Activated CD8-positive, alpha-beta T cell treated with anti-CD3 and anti-CD28 coated beads, Interleukin-2, amount 10 ng/mL, durations not matched to agents 7 days and 5 days (primary cell): Measurements from ENCODE around the gene DES. TPM values are rescaled to one million over a fixed set of nuclear protein-coding genes. Genes with fewer than 3 reads are reported as not detected.

ENCODE experiments used
- ATAC-seq: fragments of 150-1000 bp; cut with Tn5 transposase; one replicate; pipeline ENCODE4 v1.10.0; 2021; ENCODE audit warnings: moderate library complexity
- CTCF ChIA-PET: fragments of 350-600 bp; sonication (Branson Sonifier 250); formaldehyde crosslinking; loops from one replicate; lab custom pipeline; 2021; ENCODE audit warnings: antibody characterized with exemption; lab: Charles Lee
- POLR2A ChIA-PET: fragments of 350-600 bp; sonication (Branson Sonifier 250); formaldehyde crosslinking; loops from one replicate; lab custom pipeline; 2021; ENCODE audit warnings: antibody characterized with exemption; lab: Charles Lee
- DNase-seq: peaks from one replicate; pipeline ENCODE4 v3.0.0-alpha.2; 2020
- H3K27ac Mint-ChIP-seq: one replicate; pipeline ENCODE4 v1.8.0; 2021; ENCODE audit warnings: mild to moderate bottlenecking, mixed read lengths
- H3K27me3 Mint-ChIP-seq: one replicate; pipeline ENCODE4 v1.8.0; 2021; ENCODE audit warnings: low read depth, mixed read lengths
- H3K36me3 Mint-ChIP-seq: one replicate; pipeline ENCODE4 v1.8.0; 2021; ENCODE audit warnings: low read depth, mixed read lengths
- H3K4me1 Mint-ChIP-seq: one replicate; pipeline ENCODE4 v1.8.0; 2021; ENCODE audit warnings: low read depth, mixed read lengths
- H3K4me3 Mint-ChIP-seq: one replicate; pipeline ENCODE4 v1.8.0; 2021; ENCODE audit warnings: mild to moderate bottlenecking, mixed read lengths
- H3K9me3 Mint-ChIP-seq: one replicate; pipeline ENCODE4 v1.8.0; 2022; ENCODE audit warnings: mixed read lengths; ENCODE audit not compliant: insufficient read depth
- total RNA-seq, 2 experiments: library from RNA; stranded (reverse); gene quantifications; one replicate each; pipeline ENCODE4 v1.2.3, GENCODE V29; 2021

Gene DES
- total RNA-seq, 2 experiments from 2014 or later = not detected

DNA sequence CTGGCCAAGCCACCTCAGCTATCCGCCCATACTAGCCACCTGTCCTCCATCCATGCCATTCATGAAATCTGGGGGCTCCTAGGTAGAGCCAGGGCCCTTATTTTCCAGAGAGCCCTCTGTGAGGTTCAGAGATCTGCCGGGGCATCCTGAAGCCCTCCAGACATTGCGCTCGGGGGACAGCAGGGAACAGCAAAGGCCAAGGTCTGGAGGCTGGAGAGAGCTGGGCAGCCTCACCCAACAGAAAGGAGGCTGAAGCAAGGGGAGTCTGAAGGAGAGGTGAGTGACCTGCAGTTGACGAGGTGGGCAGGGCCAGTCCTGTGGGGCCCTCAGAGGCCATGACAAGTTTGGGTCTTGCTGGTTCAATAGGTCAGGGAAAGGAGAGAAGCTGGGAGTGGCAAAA lies 8.6 kb upstream of the DES start:
- Mint-ChIP-seq H3K27ac (no peak overlapping the region), H3K4me1 (no peaks in the 10 kb centered on the region), H3K36me3 (no peaks in the 10 kb centered on the region), H3K9me3 (no peaks in the 10 kb centered on the region), H3K27me3 (peaks cover 13% of the 10 kb centered on the region), H3K4me3 (no peak overlapping the region)
- POLR2A ChIA-PET = no interaction called here
- DNase-seq (no peak), ATAC-seq (no peak)
- CTCF ChIA-PET = interaction anchor here (1.1 to 1.6 kb wide), 2 partner anchors 8 to 21 kb away, joined by 3 to 4 read pairs; no protein-coding TSS in a partner anchor

DNA sequence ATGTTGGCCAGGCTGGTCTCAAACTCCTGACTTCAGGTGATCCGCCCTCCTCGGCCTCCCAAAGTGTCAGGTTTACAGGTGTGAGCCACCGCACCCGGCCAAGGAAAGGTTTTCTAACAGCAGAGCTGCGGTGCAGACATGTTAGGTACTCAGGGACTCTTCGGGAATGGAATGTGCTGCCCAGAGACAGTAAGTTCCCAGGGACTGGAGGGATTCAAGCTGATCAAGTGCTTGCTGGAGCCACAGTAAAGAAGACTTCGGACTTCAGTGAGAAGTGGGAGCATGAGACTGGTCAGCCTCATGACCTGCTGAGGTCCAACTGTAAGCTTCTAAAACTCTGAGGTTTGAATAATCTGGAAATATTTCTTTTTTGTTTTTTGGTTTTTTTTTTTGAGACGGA lies 7.8 kb upstream of the DES start:
- H3K4me3 Mint-ChIP-seq = no peak overlapping the region
- CTCF ChIA-PET = interaction anchor here (1.1 to 1.6 kb wide), 2 partner anchors 9 to 22 kb away, joined by 3 to 4 read pairs; no protein-coding TSS in a partner anchor
- ATAC-seq (no peak), DNase-seq (no peak)
- POLR2A ChIA-PET = no interaction called here
- peaks cover 21% of the 10 kb centered on the region for H3K27me3 Mint-ChIP-seq
- no peaks in the 10 kb centered on the region for H3K9me3 Mint-ChIP-seq
- no peaks in the 10 kb centered on the region for H3K36me3 Mint-ChIP-seq
- no peak overlapping the region for H3K27ac Mint-ChIP-seq
- no peaks in the 10 kb centered on the region for H3K4me1 Mint-ChIP-seq

DNA sequence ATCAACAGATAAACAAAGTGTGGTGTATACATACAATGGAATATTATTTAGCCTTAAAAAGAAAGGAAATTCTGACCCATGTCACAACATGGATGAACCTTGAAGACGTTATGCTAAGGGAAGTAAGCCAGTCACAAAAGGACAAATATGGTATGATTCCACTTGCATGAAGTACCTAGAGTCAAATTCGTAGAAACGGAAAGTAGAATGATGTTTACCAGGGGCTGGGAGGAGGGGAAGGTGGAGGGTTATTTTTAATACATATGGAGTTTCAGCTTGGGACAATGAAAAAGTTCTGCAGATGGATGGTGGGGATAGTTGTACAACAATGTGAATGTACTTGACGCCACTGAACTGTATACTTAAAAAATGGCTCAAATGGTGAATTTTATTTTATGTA lies 3.3 kb upstream of the DES start:
- H3K36me3 Mint-ChIP-seq = no peaks in the 10 kb centered on the region
- no peaks in the 10 kb centered on the region for H3K9me3 Mint-ChIP-seq
- POLR2A ChIA-PET = no interaction called here
- CTCF ChIA-PET = interaction anchor here (1.5 kb wide), 1 partner anchor 115 kb away, joined by 3 read pairs; no protein-coding TSS in a partner anchor
- ATAC-seq (no peak), DNase-seq (no peak)
- H3K4me1 Mint-ChIP-seq = no peaks in the 10 kb centered on the region
- H3K4me3 Mint-ChIP-seq = no peak overlapping the region
- H3K27me3 Mint-ChIP-seq = peaks cover 39% of the 10 kb centered on the region
- no peak overlapping the region for H3K27ac Mint-ChIP-seq

DNA sequence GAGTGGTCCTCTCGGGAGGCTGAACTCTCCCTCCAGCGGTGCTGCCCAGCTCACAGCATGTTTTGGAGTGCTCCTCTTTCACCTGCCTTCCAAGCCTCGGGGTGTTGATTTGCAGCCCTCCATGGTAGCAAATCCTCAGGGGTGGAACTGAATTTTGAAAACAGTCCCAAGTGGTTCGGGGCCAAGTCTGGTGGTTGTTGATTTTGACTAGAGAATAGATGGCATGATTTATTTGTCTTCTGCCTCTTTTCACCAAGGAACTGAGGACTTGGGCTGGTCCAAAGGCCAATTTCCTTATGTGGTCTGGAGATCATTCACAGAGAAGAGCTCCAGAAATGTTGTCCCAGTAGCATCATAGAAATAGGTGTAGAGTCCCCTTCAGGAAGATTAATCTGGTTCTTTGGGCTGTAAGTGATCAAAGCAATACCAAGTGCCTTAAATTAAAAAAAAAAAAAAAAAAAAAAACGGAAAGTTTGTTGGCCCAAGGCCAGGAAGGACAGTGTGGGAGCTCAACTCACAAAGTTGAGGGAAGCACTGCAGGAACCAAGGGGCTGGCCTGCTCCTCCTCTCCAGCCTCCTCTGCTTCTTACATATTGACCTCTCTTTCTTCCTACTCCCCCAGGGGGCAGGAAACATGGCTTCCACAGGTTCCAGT lies 2.5 kb upstream of the DES start:
- Mint-ChIP-seq H3K9me3 (no peaks in the 10 kb centered on the region), H3K36me3 (no peaks in the 10 kb centered on the region), H3K4me3 (no peak overlapping the region), H3K4me1 (no peaks in the 10 kb centered on the region), H3K27ac (no peak overlapping the region), H3K27me3 (peaks cover 39% of the 10 kb centered on the region)
- DNase-seq (no peak), ATAC-seq (no peak)
- ChIA-PET CTCF (interaction anchor here (1.5 kb wide), 1 partner anchor 114 kb away, joined by 3 read pairs; no protein-coding TSS in a partner anchor), POLR2A (interaction anchor here (0.6 kb wide), 1 partner anchor 1977 kb away, joined by 3 read pairs; no protein-coding TSS in a partner anchor)

DNA sequence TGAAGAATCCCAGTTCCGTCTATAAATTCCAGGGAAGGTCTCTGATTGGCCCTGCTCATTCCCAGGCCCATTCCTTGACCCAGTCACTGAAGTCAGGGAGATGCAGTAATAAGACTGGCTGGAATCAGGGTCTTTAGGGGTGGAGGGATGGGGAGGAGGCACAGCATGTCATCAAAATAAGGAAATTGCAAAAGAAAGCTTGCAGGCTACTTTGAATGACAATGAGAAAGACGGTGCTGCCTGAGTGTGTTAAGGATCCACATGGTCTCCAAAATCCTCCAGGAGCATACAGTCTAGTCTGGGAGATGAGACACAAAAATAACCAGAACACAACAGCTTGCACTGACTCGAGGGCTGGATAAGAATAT lies 2.0 kb upstream of the DES start:
- Mint-ChIP-seq H3K9me3 (no peaks in the 10 kb centered on the region), H3K4me1 (no peaks in the 10 kb centered on the region), H3K36me3 (no peaks in the 10 kb centered on the region), H3K27me3 (peaks cover 39% of the 10 kb centered on the region), H3K4me3 (no peak overlapping the region), H3K27ac (no peak overlapping the region)
- POLR2A ChIA-PET = no interaction called here
- no peak for ATAC-seq
- DNase-seq = no peak
- CTCF ChIA-PET = interaction anchor here (1.0 to 1.5 kb wide), 2 partner anchors 79 to 114 kb away, joined by 3 read pairs; a partner anchor contains a TSS

DNA sequence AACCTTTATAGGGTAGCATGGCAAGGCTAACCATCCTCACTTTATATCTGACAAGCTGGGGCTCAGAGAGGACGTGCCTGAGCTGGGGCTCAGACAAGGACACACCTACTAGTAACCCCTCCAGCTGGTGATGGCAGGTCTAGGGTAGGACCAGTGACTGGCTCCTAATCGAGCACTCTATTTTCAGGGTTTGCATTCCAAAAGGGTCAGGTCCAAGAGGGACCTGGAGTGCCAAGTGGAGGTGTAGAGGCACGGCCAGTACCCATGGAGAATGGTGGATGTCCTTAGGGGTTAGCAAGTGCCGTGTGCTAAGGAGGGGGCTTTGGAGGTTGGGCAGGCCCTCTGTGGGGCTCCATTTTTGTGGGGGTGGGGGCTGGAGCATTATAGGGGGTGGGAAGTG lies 1.2 kb upstream of the DES start:
- no peak overlapping the region for H3K27ac Mint-ChIP-seq
- H3K27me3 Mint-ChIP-seq = peaks cover 40% of the 10 kb centered on the region
- DNase-seq = no peak
- no peaks in the 10 kb centered on the region for H3K4me1 Mint-ChIP-seq
- no peaks in the 10 kb centered on the region for H3K9me3 Mint-ChIP-seq
- H3K36me3 Mint-ChIP-seq = no peaks in the 10 kb centered on the region
- ChIA-PET POLR2A (no interaction called here), CTCF (interaction anchor here (1.0 kb wide), 1 partner anchor 79 kb away, joined by 3 read pairs; a partner anchor contains a TSS)
- ATAC-seq = no peak
- no peak overlapping the region for H3K4me3 Mint-ChIP-seq

DNA sequence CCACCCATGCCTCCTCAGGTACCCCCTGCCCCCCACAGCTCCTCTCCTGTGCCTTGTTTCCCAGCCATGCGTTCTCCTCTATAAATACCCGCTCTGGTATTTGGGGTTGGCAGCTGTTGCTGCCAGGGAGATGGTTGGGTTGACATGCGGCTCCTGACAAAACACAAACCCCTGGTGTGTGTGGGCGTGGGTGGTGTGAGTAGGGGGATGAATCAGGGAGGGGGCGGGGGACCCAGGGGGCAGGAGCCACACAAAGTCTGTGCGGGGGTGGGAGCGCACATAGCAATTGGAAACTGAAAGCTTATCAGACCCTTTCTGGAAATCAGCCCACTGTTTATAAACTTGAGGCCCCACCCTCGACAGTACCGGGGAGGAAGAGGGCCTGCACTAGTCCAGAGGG lies 803 bp upstream of the DES start:
- ChIA-PET POLR2A (no interaction called here), CTCF (no interaction called here)
- H3K4me1 Mint-ChIP-seq = no peaks in the 10 kb centered on the region
- H3K27ac Mint-ChIP-seq = no peak overlapping the region
- no peaks in the 10 kb centered on the region for H3K36me3 Mint-ChIP-seq
- DNase-seq (no peak), ATAC-seq (no peak)
- H3K9me3 Mint-ChIP-seq = no peaks in the 10 kb centered on the region
- H3K27me3 Mint-ChIP-seq = peaks cover 43% of the 10 kb centered on the region
- no peak overlapping the region for H3K4me3 Mint-ChIP-seq

DNA sequence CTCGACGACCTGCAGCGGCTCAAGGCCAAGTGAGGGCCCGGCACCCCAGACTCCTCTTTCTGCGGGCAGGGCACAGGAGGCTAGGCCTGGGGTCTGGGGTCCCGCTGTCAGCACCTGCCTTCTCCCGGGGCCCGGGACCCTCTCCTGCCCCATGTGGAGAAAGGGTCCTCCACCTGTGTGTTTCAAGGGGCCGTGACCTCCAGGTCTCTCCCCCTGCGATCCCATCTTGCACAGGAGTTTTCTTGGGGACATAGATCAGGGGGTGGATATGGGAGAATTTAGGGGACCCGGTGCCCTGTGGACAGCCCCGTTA lies 791 bp downstream of the DES start:
- no peak overlapping the region for H3K4me3 Mint-ChIP-seq

DNA sequence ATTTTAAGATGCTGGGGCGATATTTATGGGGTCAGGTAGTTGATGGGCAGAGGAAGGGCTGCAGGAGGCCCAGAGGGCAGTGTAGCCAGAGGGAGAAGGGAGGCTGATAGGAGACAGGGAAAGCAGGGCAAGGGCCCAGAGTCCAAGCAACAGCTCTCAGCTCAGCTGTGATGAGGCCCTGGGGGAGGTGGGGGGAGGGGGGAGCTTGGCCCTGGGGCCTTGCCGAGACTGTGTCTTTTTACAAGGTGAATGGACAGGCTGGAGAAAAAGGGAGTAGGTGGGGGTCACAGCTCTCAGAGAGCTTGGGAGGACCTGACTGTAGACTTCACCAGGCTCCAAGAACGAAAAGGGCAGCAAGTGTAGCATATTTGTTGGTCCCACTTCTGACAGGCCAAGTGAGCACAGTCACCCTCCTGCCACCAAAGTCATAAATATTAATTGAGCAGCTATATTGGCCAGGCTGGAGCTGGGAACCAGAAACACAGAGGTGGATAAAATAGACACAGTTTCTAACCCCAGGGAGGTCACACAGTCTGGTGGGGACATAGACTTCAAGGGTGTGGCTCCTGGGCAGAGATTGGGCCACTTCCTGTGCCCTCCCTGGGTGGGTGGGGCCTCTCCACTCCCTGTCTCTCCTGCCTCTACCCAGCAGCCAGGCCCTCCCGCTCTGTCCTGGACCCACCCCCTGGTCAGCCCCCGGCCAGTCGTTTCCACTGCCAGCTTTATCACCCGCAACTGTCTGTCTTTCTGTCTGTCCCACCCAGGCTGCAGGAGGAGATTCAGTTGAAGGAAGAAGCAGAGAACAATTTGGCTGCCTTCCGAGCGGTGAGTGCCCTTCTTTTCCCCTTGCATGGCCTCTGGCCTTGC lies 1.4 kb downstream of the DES start:
- no peaks in the 10 kb centered on the region for H3K4me1 Mint-ChIP-seq
- CTCF ChIA-PET = interaction anchor here (0.9 to 1.8 kb wide), 3 partner anchors 17 to 91 kb away, joined by 3 to 10 read pairs (median 4); no protein-coding TSS in a partner anchor
- no peaks in the 10 kb centered on the region for H3K36me3 Mint-ChIP-seq
- peak; percentile 37 for ATAC-seq
- no peak overlapping the region for H3K27ac Mint-ChIP-seq
- POLR2A ChIA-PET = no interaction called here
- H3K4me3 Mint-ChIP-seq = no peak overlapping the region
- no peak for DNase-seq
- peaks cover 36% of the 10 kb centered on the region for H3K27me3 Mint-ChIP-seq
- H3K9me3 Mint-ChIP-seq = no peaks in the 10 kb centered on the region

More for the DNA sequence above, 791 bp downstream of the DES start:
- DNase-seq (no peak), ATAC-seq (no peak)
- ChIA-PET CTCF (interaction anchor here (1.1 to 1.8 kb wide), 2 partner anchors 16 to 27 kb away, joined by 4 to 10 read pairs; no protein-coding TSS in a partner anchor), POLR2A (no interaction called here)
- Mint-ChIP-seq H3K9me3 (no peaks in the 10 kb centered on the region), H3K27ac (no peak overlapping the region), H3K27me3 (peaks cover 37% of the 10 kb centered on the region), H3K4me1 (no peaks in the 10 kb centered on the region), H3K36me3 (no peaks in the 10 kb centered on the region)

DNA sequence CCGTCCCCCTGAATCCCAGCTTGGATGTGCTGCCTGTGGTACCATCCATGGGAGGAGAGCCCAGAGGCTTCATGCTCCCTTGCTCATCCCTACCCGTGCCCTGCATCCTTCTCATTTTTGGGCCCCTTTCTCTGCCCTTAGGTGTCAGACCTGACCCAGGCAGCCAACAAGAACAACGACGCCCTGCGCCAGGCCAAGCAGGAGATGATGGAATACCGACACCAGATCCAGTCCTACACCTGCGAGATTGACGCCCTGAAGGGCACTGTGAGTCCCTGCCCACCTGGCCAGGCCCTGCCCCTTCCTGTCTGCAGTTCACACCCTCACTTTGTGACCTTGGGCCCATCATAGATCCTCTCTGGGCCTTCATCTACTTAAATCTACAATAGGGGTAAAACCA lies 2.5 kb downstream of the DES start:
- POLR2A ChIA-PET = no interaction called here
- Mint-ChIP-seq H3K4me3 (no peak overlapping the region), H3K36me3 (no peaks in the 10 kb centered on the region), H3K9me3 (no peaks in the 10 kb centered on the region), H3K27me3 (peaks cover 26% of the 10 kb centered on the region), H3K4me1 (no peaks in the 10 kb centered on the region), H3K27ac (no peak overlapping the region)
- no peak for ATAC-seq
- CTCF ChIA-PET = no interaction called here
- DNase-seq = no peak

DNA sequence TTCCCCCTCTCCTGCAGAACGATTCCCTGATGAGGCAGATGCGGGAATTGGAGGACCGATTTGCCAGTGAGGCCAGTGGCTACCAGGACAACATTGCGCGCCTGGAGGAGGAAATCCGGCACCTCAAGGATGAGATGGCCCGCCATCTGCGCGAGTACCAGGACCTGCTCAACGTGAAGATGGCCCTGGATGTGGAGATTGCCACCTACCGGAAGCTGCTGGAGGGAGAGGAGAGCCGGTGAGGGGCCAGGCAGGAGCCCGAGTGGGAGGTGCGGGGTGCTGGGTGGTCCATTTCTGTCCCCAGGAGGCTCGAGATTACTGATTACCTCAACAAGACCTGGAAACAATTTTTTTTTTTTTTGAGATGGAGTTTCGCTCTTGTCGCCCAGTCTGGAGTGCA lies 3.1 kb downstream of the DES start:
- no peak overlapping the region for H3K4me3 Mint-ChIP-seq
- H3K4me1 Mint-ChIP-seq = no peaks in the 10 kb centered on the region
- no peak for ATAC-seq
- POLR2A ChIA-PET = no interaction called here
- H3K9me3 Mint-ChIP-seq = no peaks in the 10 kb centered on the region
- CTCF ChIA-PET = no interaction called here
- peaks cover 21% of the 10 kb centered on the region for H3K27me3 Mint-ChIP-seq
- no peak overlapping the region for H3K27ac Mint-ChIP-seq
- DNase-seq = no peak
- no peaks in the 10 kb centered on the region for H3K36me3 Mint-ChIP-seq

DNA sequence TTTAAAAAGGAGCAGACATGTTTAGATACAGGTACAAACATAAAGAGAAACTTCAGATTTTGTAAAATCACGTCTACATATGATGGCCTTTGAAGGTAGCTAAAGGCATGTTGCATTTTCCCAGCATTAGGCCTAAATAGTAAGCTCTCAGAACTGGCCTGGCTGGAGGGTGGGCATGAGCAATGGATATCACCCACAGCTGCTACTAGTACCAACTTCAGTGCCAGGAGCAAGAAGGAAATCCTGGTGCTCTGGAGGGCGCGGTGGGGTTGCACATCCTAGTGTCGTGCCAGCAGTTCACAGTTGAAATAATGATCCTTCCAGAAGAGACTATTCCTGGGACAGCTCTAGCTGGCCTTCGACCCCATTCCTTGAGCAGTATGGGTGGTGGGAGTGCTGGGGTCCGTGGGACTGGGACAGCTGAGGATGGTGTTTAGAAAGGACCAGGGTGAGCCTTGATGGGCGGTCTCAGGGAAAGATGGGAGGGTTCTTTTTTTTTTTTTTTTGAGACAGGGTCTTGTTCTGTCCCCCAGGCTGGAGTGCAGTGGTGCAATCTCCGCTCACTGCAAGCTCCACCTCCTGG lies 4.9 kb downstream of the DES start:
- Mint-ChIP-seq H3K9me3 (no peaks in the 10 kb centered on the region), H3K27me3 (peaks cover 17% of the 10 kb centered on the region)
- CTCF ChIA-PET = no interaction called here

More for the DNA sequence above, 4.9 kb downstream of the DES start:
- ATAC-seq (no peak), DNase-seq (no peak)
- Mint-ChIP-seq H3K4me1 (no peaks in the 10 kb centered on the region), H3K36me3 (no peaks in the 10 kb centered on the region), H3K4me3 (no peak overlapping the region), H3K27ac (no peak overlapping the region)
- POLR2A ChIA-PET = no interaction called here
